SH-SY5Y (cell line): ENCODE data around the gene SYNE3.

Experiments
- GATA2 ChIP-seq: IDR thresholded peaks from 2 replicates; pipeline ENCODE4 v1.6.1; 2011; ENCODE audit warnings: mild to moderate bottlenecking, low read depth, low read length
- GATA3 ChIP-seq: IDR thresholded peaks from 2 replicates; pipeline ENCODE4 v1.6.1; 2011; ENCODE audit warnings: low read depth, mild to moderate bottlenecking, low read length, moderate library complexity

GRCh38 chr14:95493976-95494375, 22.5 kb downstream of the SYNE3 start:
- TF ChIP-seq GATA2 (0 out of 2 replicates have a peak, but pooled peaks have one; percentile 10), GATA3 (no peak)
